ENCODE results near the gene TMEM59L. TPM values are rescaled to one million over a fixed set of nuclear protein-coding genes. Genes with fewer than 3 reads are reported as not detected.

Gene TMEM59L
- total and polyA plus RNA-seq, 2 of the 13 experiments (the other 11 are each of a cell fraction or from before 2014, with no cell fraction given): 0.97 to 5.5 TPM

DNA sequence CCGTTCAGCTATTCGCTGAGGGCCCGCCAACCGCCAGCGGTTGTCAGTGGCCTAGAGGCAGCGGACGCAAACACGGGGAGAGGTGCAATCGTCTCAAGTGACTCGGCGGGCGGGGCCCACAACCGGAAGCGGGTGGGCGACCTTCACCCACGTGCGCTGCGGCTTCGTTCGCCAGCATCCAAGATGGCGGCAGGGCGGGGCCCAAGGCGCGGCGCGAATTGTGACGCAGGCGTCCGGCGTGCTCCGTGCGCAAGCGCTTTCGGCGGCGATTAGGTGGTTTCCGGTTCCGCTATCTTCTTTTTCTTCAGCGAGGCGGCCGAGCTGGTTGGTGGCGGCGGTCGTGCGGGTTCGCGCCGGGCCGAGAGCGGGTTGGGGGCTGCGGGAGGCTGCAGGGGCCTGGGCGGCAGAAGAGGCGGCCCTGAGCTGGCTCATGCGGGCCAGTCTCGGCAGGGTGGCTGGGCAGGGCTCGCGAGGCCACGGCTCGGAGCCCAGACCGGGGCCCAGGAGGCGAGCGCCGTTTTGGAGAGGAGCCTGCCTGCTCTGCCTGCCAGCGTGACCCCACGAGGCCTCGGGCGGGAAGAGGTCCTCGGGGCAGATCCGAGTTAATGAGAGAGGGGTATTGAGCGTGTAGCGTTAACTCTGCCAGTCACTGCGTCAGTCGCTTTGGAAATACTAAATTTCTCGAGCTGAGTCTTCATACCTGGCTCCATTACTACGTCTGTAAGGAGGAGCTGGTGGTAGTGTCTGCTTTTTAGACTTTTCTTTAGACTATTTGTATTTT is 40.9 kb upstream of the TMEM59L start, which contains the start of gene UBA52 (continued):
- no peak for TF ChIP-seq ZNF225 (CRISPR knock-in tag; IDR thresholded peaks at IDR 0.05)
- peak; percentile 55; the same call in 1 of the 2 replicates for TF ChIP-seq ZNF768 (CRISPR knock-in tag; IDR thresholded peaks at IDR 0.05)
- TF ChIP-seq, protein P1, sequence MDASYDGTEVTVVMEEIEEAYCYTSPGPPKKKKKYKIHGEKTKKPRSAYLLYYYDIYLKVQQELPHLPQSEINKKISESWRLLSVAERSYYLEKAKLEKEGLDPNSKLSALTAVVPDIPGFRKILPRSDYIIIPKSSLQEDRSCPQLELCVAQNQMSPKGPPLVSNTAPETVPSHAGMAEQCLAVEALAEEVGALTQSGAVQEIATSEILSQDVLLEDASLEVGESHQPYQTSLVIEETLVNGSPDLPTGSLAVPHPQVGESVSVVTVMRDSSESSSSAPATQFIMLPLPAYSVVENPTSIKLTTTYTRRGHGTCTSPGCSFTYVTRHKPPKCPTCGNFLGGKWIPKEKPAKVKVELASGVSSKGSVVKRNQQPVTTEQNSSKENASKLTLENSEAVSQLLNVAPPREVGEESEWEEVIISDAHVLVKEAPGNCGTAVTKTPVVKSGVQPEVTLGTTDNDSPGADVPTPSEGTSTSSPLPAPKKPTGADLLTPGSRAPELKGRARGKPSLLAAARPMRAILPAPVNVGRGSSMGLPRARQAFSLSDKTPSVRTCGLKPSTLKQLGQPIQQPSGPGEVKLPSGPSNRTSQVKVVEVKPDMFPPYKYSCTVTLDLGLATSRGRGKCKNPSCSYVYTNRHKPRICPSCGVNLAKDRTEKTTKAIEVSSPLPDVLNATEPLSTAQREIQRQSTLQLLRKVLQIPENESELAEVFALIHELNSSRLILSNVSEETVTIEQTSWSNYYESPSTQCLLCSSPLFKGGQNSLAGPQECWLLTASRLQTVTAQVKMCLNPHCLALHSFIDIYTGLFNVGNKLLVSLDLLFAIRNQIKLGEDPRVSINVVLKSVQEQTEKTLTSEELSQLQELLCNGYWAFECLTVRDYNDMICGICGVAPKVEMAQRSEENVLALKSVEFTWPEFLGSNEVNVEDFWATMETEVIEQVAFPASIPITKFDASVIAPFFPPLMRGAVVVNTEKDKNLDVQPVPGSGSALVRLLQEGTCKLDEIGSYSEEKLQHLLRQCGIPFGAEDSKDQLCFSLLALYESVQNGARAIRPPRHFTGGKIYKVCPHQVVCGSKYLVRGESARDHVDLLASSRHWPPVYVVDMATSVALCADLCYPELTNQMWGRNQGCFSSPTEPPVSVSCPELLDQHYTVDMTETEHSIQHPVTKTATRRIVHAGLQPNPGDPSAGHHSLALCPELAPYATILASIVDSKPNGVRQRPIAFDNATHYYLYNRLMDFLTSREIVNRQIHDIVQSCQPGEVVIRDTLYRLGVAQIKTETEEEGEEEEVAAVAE (CRISPR knock-in tag; IDR thresholded peaks at IDR 0.05; ENCODE audit: borderline replicate concordance): peak; percentile 89; the same call in 1 of the 2 replicates
- TF ChIP-seq, protein P2, sequence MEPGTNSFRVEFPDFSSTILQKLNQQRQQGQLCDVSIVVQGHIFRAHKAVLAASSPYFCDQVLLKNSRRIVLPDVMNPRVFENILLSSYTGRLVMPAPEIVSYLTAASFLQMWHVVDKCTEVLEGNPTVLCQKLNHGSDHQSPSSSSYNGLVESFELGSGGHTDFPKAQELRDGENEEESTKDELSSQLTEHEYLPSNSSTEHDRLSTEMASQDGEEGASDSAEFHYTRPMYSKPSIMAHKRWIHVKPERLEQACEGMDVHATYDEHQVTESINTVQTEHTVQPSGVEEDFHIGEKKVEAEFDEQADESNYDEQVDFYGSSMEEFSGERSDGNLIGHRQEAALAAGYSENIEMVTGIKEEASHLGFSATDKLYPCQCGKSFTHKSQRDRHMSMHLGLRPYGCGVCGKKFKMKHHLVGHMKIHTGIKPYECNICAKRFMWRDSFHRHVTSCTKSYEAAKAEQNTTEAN (CRISPR knock-in tag; conservative IDR thresholded peaks at IDR 0.05): no peak
- TF ChIP-seq NFKBIZ (CRISPR knock-in tag; IDR thresholded peaks at IDR 0.05): peak; percentile 64; the same call in 1 of the 2 replicates
- TF ChIP-seq, protein P3, sequence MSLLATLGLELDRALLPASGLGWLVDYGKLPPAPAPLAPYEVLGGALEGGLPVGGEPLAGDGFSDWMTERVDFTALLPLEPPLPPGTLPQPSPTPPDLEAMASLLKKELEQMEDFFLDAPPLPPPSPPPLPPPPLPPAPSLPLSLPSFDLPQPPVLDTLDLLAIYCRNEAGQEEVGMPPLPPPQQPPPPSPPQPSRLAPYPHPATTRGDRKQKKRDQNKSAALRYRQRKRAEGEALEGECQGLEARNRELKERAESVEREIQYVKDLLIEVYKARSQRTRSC (CRISPR knock-in tag; IDR thresholded peaks at IDR 0.05; ENCODE audit: low read depth): 0 out of 2 replicates have a peak, but pooled peaks have one; percentile 82
- TF ChIP-seq, protein P4, sequence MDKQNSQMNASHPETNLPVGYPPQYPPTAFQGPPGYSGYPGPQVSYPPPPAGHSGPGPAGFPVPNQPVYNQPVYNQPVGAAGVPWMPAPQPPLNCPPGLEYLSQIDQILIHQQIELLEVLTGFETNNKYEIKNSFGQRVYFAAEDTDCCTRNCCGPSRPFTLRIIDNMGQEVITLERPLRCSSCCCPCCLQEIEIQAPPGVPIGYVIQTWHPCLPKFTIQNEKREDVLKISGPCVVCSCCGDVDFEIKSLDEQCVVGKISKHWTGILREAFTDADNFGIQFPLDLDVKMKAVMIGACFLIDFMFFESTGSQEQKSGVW (CRISPR knock-in tag; IDR thresholded peaks at IDR 0.05; ENCODE audit: borderline replicate concordance): no peak
- TF ChIP-seq SRF (IDR thresholded peaks at IDR 0.05; ENCODE audit: low read depth, low read length): no peak
- TF ChIP-seq, protein P5, sequence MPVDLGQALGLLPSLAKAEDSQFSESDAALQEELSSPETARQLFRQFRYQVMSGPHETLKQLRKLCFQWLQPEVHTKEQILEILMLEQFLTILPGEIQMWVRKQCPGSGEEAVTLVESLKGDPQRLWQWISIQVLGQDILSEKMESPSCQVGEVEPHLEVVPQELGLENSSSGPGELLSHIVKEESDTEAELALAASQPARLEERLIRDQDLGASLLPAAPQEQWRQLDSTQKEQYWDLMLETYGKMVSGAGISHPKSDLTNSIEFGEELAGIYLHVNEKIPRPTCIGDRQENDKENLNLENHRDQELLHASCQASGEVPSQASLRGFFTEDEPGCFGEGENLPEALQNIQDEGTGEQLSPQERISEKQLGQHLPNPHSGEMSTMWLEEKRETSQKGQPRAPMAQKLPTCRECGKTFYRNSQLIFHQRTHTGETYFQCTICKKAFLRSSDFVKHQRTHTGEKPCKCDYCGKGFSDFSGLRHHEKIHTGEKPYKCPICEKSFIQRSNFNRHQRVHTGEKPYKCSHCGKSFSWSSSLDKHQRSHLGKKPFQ (CRISPR knock-in tag; IDR thresholded peaks at IDR 0.05; ENCODE audit: insufficient replicate concordance): peak; percentile 70
- TF ChIP-seq, protein P6, sequence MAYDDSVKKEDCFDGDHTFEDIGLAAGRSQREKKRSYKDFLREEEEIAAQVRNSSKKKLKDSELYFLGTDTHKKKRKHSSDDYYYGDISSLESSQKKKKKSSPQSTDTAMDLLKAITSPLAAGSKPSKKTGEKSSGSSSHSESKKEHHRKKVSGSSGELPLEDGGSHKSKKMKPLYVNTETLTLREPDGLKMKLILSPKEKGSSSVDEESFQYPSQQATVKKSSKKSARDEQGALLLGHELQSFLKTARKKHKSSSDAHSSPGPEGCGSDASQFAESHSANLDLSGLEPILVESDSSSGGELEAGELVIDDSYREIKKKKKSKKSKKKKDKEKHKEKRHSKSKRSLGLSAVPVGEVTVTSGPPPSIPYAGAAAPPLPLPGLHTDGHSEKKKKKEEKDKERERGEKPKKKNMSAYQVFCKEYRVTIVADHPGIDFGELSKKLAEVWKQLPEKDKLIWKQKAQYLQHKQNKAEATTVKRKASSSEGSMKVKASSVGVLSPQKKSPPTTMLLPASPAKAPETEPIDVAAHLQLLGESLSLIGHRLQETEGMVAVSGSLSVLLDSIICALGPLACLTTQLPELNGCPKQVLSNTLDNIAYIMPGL (CRISPR knock-in tag; IDR thresholded peaks at IDR 0.05; ENCODE audit: borderline replicate concordance in 1 of 2, low read depth in 1 of 2): peak; percentile 76 to 89; a peak in 3 of 4 replicates
- TF ChIP-seq HIVEP1 (CRISPR knock-in tag; IDR thresholded peaks at IDR 0.05): no peak; the same call in 1 of the 2 replicates
- TF ChIP-seq ZNF383 (CRISPR knock-in tag; IDR thresholded peaks at IDR 0.05; ENCODE audit: borderline replicate concordance): peak; percentile 58; the same call in 1 of the 2 replicates
- TF ChIP-seq ZBTB42 (CRISPR knock-in tag; IDR thresholded peaks at IDR 0.05): peak; percentile 83; the same call in 1 of the 2 replicates
- no peak for TF ChIP-seq RBAK (CRISPR knock-in tag; IDR thresholded peaks at IDR 0.05)
- TF ChIP-seq POGZ (CRISPR knock-in tag; IDR thresholded peaks at IDR 0.05): peak; percentile 91
- TF ChIP-seq FOXK2 (IDR thresholded peaks at IDR 0.05): peak; percentile 67
- no peak for TF ChIP-seq NFE2L1 (CRISPR knock-in tag; IDR thresholded peaks at IDR 0.05; ENCODE audit: borderline replicate concordance)
